GM12878 (cell line): ENCODE data around the gene PLCB2. TPM values are rescaled to one million over a fixed set of nuclear protein-coding genes. Genes with fewer than 3 reads are reported as not detected.

Experiments
- ATAC-seq: fragments of 200-7000 bp; cut with Tn5 transposase; 3 replicates; pipeline ENCODE4 v1.9.1; 2020; ENCODE audit warnings: mild to moderate bottlenecking, moderate library complexity
- BruUV-seq: library from RNA; stranded (reverse); fragments of 400-500 nt; replicated peaks from 2 replicates; lab custom pipeline; 2021; lab: Mats Ljungman, UMichigan
- CTCF ChIA-PET: fragments of 300-600 bp; sonication (Branson Sonifier 250); formaldehyde crosslinking; extraction: SDS; loops from one replicate; lab custom pipeline; 2021; ENCODE audit warnings: inconsistent platforms; lab: Yijun Ruan, JAX
- POLR2A ChIA-PET: fragments of 350-600 bp; formaldehyde crosslinking; extraction: SDS; loops from one replicate; lab custom pipeline; 2021; ENCODE audit warnings: inconsistent platforms; lab: Charles Lee
- RAD21 ChIA-PET: fragments of 300-600 bp; sonication (Branson Sonifier 250); formaldehyde crosslinking; loops from one replicate; lab custom pipeline; 2023; ENCODE audit warnings: antibody characterized with exemption; ENCODE audit not compliant: unreplicated experiment; lab: Charles Lee
- SMC1A ChIA-PET: fragments of 300-600 bp; sonication (Branson Sonifier 250); formaldehyde crosslinking; loops from one replicate; lab custom pipeline; 2023; ENCODE audit not compliant: unreplicated experiment, uncharacterized antibody; lab: Charles Lee
- DNase-seq: peaks from one replicate; pipeline ENCODE4 v3.0.0-alpha.2; 2011; ENCODE audit warnings: low read depth, low spot score
- FAIRE-seq: peaks from 3 replicates; lab custom pipeline; 2011; peaks lifted over from hg19 to GRCh38; lab: Jason Lieb, UNC
- H2AFZ ChIP-seq: 2 replicates; pipeline ENCODE4 v1.6.0; 2011; ENCODE audit warnings: low read depth, low read length, control low read depth; ENCODE audit not compliant: control insufficient read depth
- H3K27ac ChIP-seq: 2 replicates; pipeline ENCODE4 v1.5.1; 2011; ENCODE audit warnings: control low read depth; ENCODE audit not compliant: control insufficient read depth, insufficient read depth
- H3K27me3 ChIP-seq, 2 experiments: replicated peaks in 1 of 2; 2 replicates each; pipeline versions ENCODE4 v1.6.0 to v1.6.1; 2011; ENCODE audit warnings: low read length in 1 of 2; ENCODE audit not compliant: control insufficient read depth in 2 of 2, insufficient read depth in 2 of 2
- H3K36me3 ChIP-seq, 2 experiments: 2 replicates each; pipeline ENCODE4 v1.5.1; 2011; ENCODE audit warnings: low read length in 1 of 2; ENCODE audit not compliant: control insufficient read depth in 2 of 2, insufficient read depth in 2 of 2
- H3K4me1 ChIP-seq: 2 replicates; pipeline ENCODE4 v1.6.1; 2011; ENCODE audit warnings: mild to moderate bottlenecking, low read length, moderate library complexity, mixed read lengths; ENCODE audit not compliant: control insufficient read depth, insufficient read depth
- H3K4me2 ChIP-seq: 2 replicates; pipeline ENCODE4 v1.6.0; 2011; ENCODE audit warnings: control low read depth; ENCODE audit not compliant: control insufficient read depth, insufficient read depth
- H3K4me3 ChIP-seq: fragments of 200-600 bp; sonication (generic); 2 replicates; pipeline ENCODE4 v1.5.1; 2016
- H3K79me2 ChIP-seq: 2 replicates; pipeline ENCODE4 v1.6.0; 2011; ENCODE audit warnings: low read length; ENCODE audit not compliant: control insufficient read depth, insufficient read depth
- H3K9ac ChIP-seq: 2 replicates; pipeline ENCODE4 v1.8.0; 2011; ENCODE audit warnings: low read length, control low read depth, mixed read lengths; ENCODE audit not compliant: control insufficient read depth, insufficient read depth
- H3K9me3 ChIP-seq: replicated peaks from 3 replicates; pipeline ENCODE4 v1.5.1; 2011; ENCODE audit warnings: mild to moderate bottlenecking, low read length; ENCODE audit not compliant: control insufficient read depth, insufficient read depth
- H4K20me1 ChIP-seq: 2 replicates; pipeline ENCODE4 v1.6.0; 2011; ENCODE audit not compliant: control insufficient read depth, insufficient read depth
- BCL11A ChIP-seq: IDR thresholded peaks from 2 replicates; pipeline ENCODE4 v1.6.1; 2011; ENCODE audit warnings: low read depth, low read length
- DPF2 ChIP-seq: fragments of 450-650 bp; IDR thresholded peaks from 2 replicates; pipeline ENCODE4 v1.6.1; 2017; ENCODE audit warnings: mild to moderate bottlenecking
- ETV6 ChIP-seq, 2 experiments: fragments of 450-650 bp in 1 of 2; IDR thresholded peaks in 1 of 2; conservative IDR thresholded peaks in 1 of 2; 2 replicates each; pipeline ENCODE4 v1.6.1; 2014; ENCODE audit warnings: antibody characterized with exemption in 1 of 2, borderline replicate concordance in 1 of 2, low read depth in 1 of 2, mild to moderate bottlenecking in 1 of 2, moderate library complexity in 1 of 2
- NFYA ChIP-seq: IDR thresholded peaks from 2 replicates; pipeline ENCODE4 v1.6.1; 2011; ENCODE audit warnings: low read depth, mild to moderate bottlenecking, low read length, improper control_type of control experiment, borderline replicate concordance
- YBX1 ChIP-seq: fragments of 450-650 bp; IDR thresholded peaks from 2 replicates; pipeline ENCODE4 v1.6.1; 2016; ENCODE audit warnings: antibody characterized with exemption
- YY1 ChIP-seq: IDR thresholded peaks from 2 replicates; pipeline ENCODE4 v1.6.1; 2011; ENCODE audit warnings: low read depth, mild to moderate bottlenecking, low read length
- ZNF592 ChIP-seq: fragments of 450-650 bp; IDR thresholded peaks from 2 replicates; pipeline ENCODE4 v1.6.1; 2017; ENCODE audit warnings: mild to moderate bottlenecking, moderate library complexity
- WGBS: methylation state at CpG from one replicate; pipeline ENCODE4 v1.1.6; 2016; ENCODE audit warnings: low lambda C conversion rate; ENCODE audit not compliant: insufficient replicate concordance, insufficient coverage; ENCODE audit errors: missing lambda C conversion rate; 5-methylcytosine and 5-hydroxymethylcytosine counted together
- in situ Hi-C: fragments of 300-500 bp; cut with MboI; formaldehyde crosslinking; loops from 9 replicates; pipeline ENCODE4 v1.14.3; 2018; ENCODE audit warnings: mixed read lengths
- intact Hi-C: fragments of 100-400 bp; cut with micrococcal nuclease; formaldehyde crosslinking; loops from one replicate; pipeline ENCODE4 v1.14.2; 2022; ENCODE audit not compliant: unreplicated experiment
- polyA plus RNA-seq, 11 experiments: library from polyadenylated mRNA; depleted of rRNA in 4 of 11; unstranded in 6 of 11; stranded (reverse) in 5 of 11; fragments of >200 nt; fragmentation: Nextera tagmentation in 4 of 11; fragmentation: Illumina TruSeq in 1 of 11; extraction: Ambion mirVana in 4 of 11; extraction: Trizol in 1 of 11; gene quantifications; 1 replicate in 1 of 11; 2 replicates in 10 of 11; pipeline versions ENCODE4 v1.2.1 to v1.2.3, GENCODE V29; 2011 to 2016; ENCODE audit warnings: inconsistent platforms in 2 of 11, missing spikeins in 2 of 11, low read depth in 1 of 11
- total RNA-seq, 4 experiments: library from RNA; depleted of rRNA in 3 of 4; stranded (reverse); fragments of >200 nt in 3 of 4; fragmentation: Illumina TruSeq in 1 of 4; extraction: Trizol in 1 of 4; gene quantifications; 2 replicates each; pipeline versions ENCODE4 v1.2.1 to v1.2.3, GENCODE V29; 2013 to 2021

PLCB2 gene
- total and polyA plus RNA-seq, 10 of the 15 experiments (the other 5 are each of a cell fraction or from before 2014, with no cell fraction given), result 1.2 to 39.4 (median 10.7) TPM

- FAIRE-seq, result no peak
- SMC1A ChIA-PET, result interaction anchor here (1.2 kb wide), 1 partner anchor 61 kb away, joined by 3 read pairs; the partner anchor contains the start of gene IVD
- 48% methylated on average over 10 of the region's 10 CpGs for WGBS
- in situ Hi-C loops, result loop anchor here (5.0 kb wide), 1 partner anchor 77 kb away; no protein-coding TSS in a partner anchor
- H2AFZ ChIP-seq, result no peak overlapping the region
- no peak for DNase-seq
- TF ChIP-seq DPF2 (no peak), NFYA (no peak), BCL11A (no peak)
- H3K4me1 ChIP-seq, result no peaks in the 10 kb centered on the region
- no peaks in the 10 kb centered on the region for H3K9me3 ChIP-seq
- POLR2A ChIA-PET, result interaction anchor here (0.8 kb wide), 1 partner anchor 27 kb away, joined by 3 read pairs; no protein-coding TSS in a partner anchor
- H4K20me1 ChIP-seq, result no peaks in the 10 kb centered on the region
- H3K4me2 ChIP-seq, result no peak overlapping the region
- no TSS peak for BruUV-seq
- no peaks in the 10 kb centered on the region for H3K27me3 ChIP-seq
- no peak overlapping the region for H3K27ac ChIP-seq
- H3K36me3 ChIP-seq, result no peaks in the 10 kb centered on the region
- RAD21 ChIA-PET, result interaction anchor here (0.8 to 3.4 kb wide), 3 partner anchors 21 to 77 kb away, joined by 3 to 17 read pairs (median 4); no protein-coding TSS in a partner anchor
- CTCF ChIA-PET, result interaction anchor here (0.6 to 13.7 kb wide), 15 partner anchors 8 to 161 kb away, joined by 3 to 336 read pairs (median 5); partner anchors contain the start of genes INAFM2, IVD and PLCB2
- H3K9ac ChIP-seq, result no peak overlapping the region
- intact Hi-C loops, result loop anchor here (10.0 kb wide), 1 partner anchor 159 kb away; no protein-coding TSS in a partner anchor
- no peak for ATAC-seq
- H3K79me2 ChIP-seq, result no peaks in the 10 kb centered on the region
- H3K4me3 ChIP-seq, result no peak overlapping the region
These were observed 37.6 kb upstream of the PLCB2 start for GRCh38 chr15:40345225-40345866.

- SMC1A ChIA-PET, result interaction anchor here (0.9 to 1.5 kb wide), 7 partner anchors 24 to 77 kb away, joined by 3 to 7 read pairs (median 3); partner anchors contain the start of gene IVD
- ATAC-seq (peak; percentile 91), FAIRE-seq (peak; percentile 94), DNase-seq (no peak)
- intact Hi-C loops (loop anchor here (1.0 to 10.0 kb wide), 2 partner anchors 78 to 160 kb away; no protein-coding TSS in a partner anchor), in situ Hi-C loops (loop anchor here (5.0 kb wide), 1 partner anchor 78 kb away; no protein-coding TSS in a partner anchor)
- Histone ChIP-seq H3K4me2 (no peak overlapping the region), H2AFZ (no peak overlapping the region), H3K27ac (no peak overlapping the region), H3K79me2 (no peaks in the 10 kb centered on the region), H3K4me3 (no peak overlapping the region), H3K27me3 (no peaks in the 10 kb centered on the region; a peak in 1 of 4 replicates), H4K20me1 (no peaks in the 10 kb centered on the region), H3K9me3 (no peaks in the 10 kb centered on the region), H3K9ac (no peak overlapping the region), H3K4me1 (no peaks in the 10 kb centered on the region), H3K36me3 (no peaks in the 10 kb centered on the region)
- 33% methylated on average over 12 of the region's 15 CpGs for WGBS
- RAD21 ChIA-PET, result interaction anchor here (0.8 to 3.4 kb wide), 7 partner anchors 19 to 127 kb away, joined by 3 to 17 read pairs (median 3); no protein-coding TSS in a partner anchor
- POLR2A ChIA-PET, result interaction anchor here (0.8 kb wide), 1 partner anchor 27 kb away, joined by 3 read pairs; no protein-coding TSS in a partner anchor
- BruUV-seq, result no TSS peak
- CTCF ChIA-PET, result interaction anchor here (0.6 to 13.7 kb wide), 29 partner anchors 8 to 162 kb away, joined by 3 to 336 read pairs (median 4); partner anchors contain the start of genes INAFM2, IVD and PLCB2
- TF ChIP-seq ETV6 (conservative IDR thresholded peaks at IDR 0.05 in 1 of 2, IDR thresholded peaks at IDR 0.05 in 1 of 2; ENCODE audit: borderline replicate concordance in 1 of 2, low read depth in 1 of 2) (no peak), ZNF592 (no peak), YY1 (peak; percentile 18; the same call in 1 of the 2 replicates), YBX1 (no peak)
These were observed 36.9 kb upstream of the PLCB2 start for GRCh38 chr15:40344631-40345120.
